IMR-90 (cell line): ENCODE data around the gene PINLYP. TPM values are rescaled to one million over a fixed set of nuclear protein-coding genes. Genes with fewer than 3 reads are reported as not detected.

ENCODE experiments used
- ATAC-seq: fragments of 200-7000 bp; cut with Tn5 transposase; 2 replicates; pipeline ENCODE4 v1.9.1; 2020; ENCODE audit warnings: low read depth, mild to moderate bottlenecking, moderate library complexity
- BruUV-seq: library from RNA; stranded (reverse); fragments of 400-500 nt; replicated peaks from 2 replicates; lab custom pipeline; 2021; lab: Mats Ljungman, UMichigan
- CTCF ChIA-PET: fragments of 300-600 bp; formaldehyde crosslinking; extraction: SDS; loops from one replicate; lab custom pipeline; 2021; ENCODE audit warnings: antibody characterized with exemption; lab: Yijun Ruan, JAX
- POLR2A ChIA-PET: fragments of 300-600 bp; sonication (Branson Sonifier 250); formaldehyde crosslinking; loops from one replicate; lab custom pipeline; 2022; ENCODE audit warnings: antibody characterized with exemption; ENCODE audit not compliant: unreplicated experiment; lab: Charles Lee
- DNase-seq: peaks from one replicate; pipeline ENCODE4 v3.0.0; 2013
- H2AFZ ChIP-seq: replicated peaks from 2 replicates; pipeline ENCODE3; 2013; ENCODE audit warnings: low read length, mild to moderate bottlenecking; ENCODE audit not compliant: poor library complexity
- H2AK5ac ChIP-seq: 2 replicates; pipeline ENCODE4 v1.6.1; 2013; ENCODE audit warnings: low read depth, low read length, inconsistent platforms
- H2AK9ac ChIP-seq: replicated peaks from 2 replicates; pipeline ENCODE3; 2013; ENCODE audit warnings: mild to moderate bottlenecking, low read depth, low read length, moderate library complexity; ENCODE audit not compliant: poor library complexity
- H2BK120ac ChIP-seq: 2 replicates; pipeline ENCODE4 v1.6.1; 2013; ENCODE audit warnings: low read depth, low read length, inconsistent platforms
- H2BK15ac ChIP-seq: 3 replicates; pipeline ENCODE4 v1.6.1; 2013; ENCODE audit warnings: low read depth, low read length, inconsistent platforms
- H2BK20ac ChIP-seq: 2 replicates; pipeline ENCODE4 v1.6.1; 2013; ENCODE audit warnings: low read depth, mild to moderate bottlenecking, inconsistent platforms, low read length, moderate library complexity
- H2BK5ac ChIP-seq: 2 replicates; pipeline ENCODE4 v1.6.1; 2013; ENCODE audit warnings: mild to moderate bottlenecking, low read depth, low read length, inconsistent platforms; ENCODE audit not compliant: poor library complexity, severe bottlenecking
- H3K14ac ChIP-seq: replicated peaks from 2 replicates; pipeline ENCODE4 v1.6.1; 2013; ENCODE audit warnings: low read depth, low read length, inconsistent platforms
- H3K18ac ChIP-seq: 2 replicates; pipeline ENCODE4 v1.6.1; 2013; ENCODE audit warnings: low read depth, low read length, control low read depth
- H3K23ac ChIP-seq: 2 replicates; pipeline ENCODE4 v1.6.1; 2013; ENCODE audit warnings: low read depth, low read length, inconsistent platforms
- H3K27ac ChIP-seq: 2 replicates; pipeline ENCODE4 v1.5.1; 2013; ENCODE audit warnings: mild to moderate bottlenecking, control low read depth, low read length; ENCODE audit not compliant: insufficient read depth
- H3K27me3 ChIP-seq: 2 replicates; pipeline ENCODE4 v1.6.1; 2013; ENCODE audit warnings: low read length; ENCODE audit not compliant: control insufficient read depth, insufficient read depth
- H3K36me3 ChIP-seq: 2 replicates; pipeline ENCODE4 v1.6.1; 2013; ENCODE audit warnings: low read length, mixed read lengths; ENCODE audit not compliant: control insufficient read depth, insufficient read depth
- H3K4ac ChIP-seq: 2 replicates; pipeline ENCODE4 v1.6.1; 2013; ENCODE audit warnings: low read depth, low read length, inconsistent platforms
- H3K4me1 ChIP-seq: 2 replicates; pipeline ENCODE4 v1.6.1; 2013; ENCODE audit warnings: low read length, mixed read lengths; ENCODE audit not compliant: control insufficient read depth, insufficient read depth
- H3K4me2 ChIP-seq: 2 replicates; pipeline ENCODE4 v1.6.1; 2013; ENCODE audit warnings: low read depth, mild to moderate bottlenecking, control low read depth, low read length, moderate library complexity
- H3K4me3 ChIP-seq: 2 replicates; pipeline ENCODE4 v1.5.1; 2013; ENCODE audit warnings: low read depth, mild to moderate bottlenecking, control low read depth, low read length, moderate library complexity; ENCODE audit not compliant: insufficient read depth
- H3K56ac ChIP-seq: 2 replicates; pipeline ENCODE4 v1.6.1; 2013; ENCODE audit warnings: low read length, inconsistent platforms; ENCODE audit not compliant: insufficient read depth; ENCODE audit errors: extremely low read depth
- H3K79me1 ChIP-seq, 2 experiments: 2 replicates each; pipeline ENCODE4 v1.6.1; 2013; ENCODE audit warnings: low read length in 2 of 2, inconsistent platforms in 1 of 2, low read depth in 1 of 2
- H3K9ac ChIP-seq: 2 replicates; pipeline ENCODE4 v1.6.1; 2013; ENCODE audit warnings: low read depth, low read length, control low read depth
- H3K9me1 ChIP-seq: 2 replicates; pipeline ENCODE4 v1.6.1; 2013; ENCODE audit warnings: low read length, inconsistent platforms; ENCODE audit not compliant: insufficient read depth
- H3K9me3 ChIP-seq: 2 replicates; pipeline ENCODE4 v1.6.1; 2013; ENCODE audit warnings: low read length; ENCODE audit not compliant: control insufficient read depth, insufficient read depth
- H4K20me1 ChIP-seq: 2 replicates; pipeline ENCODE4 v1.6.1; 2013; ENCODE audit warnings: low read length, inconsistent platforms; ENCODE audit not compliant: insufficient read depth
- H4K5ac ChIP-seq: 2 replicates; pipeline ENCODE4 v1.6.1; 2013; ENCODE audit warnings: mild to moderate bottlenecking, low read depth, low read length, control low read depth
- H4K8ac ChIP-seq, 2 experiments: 2 replicates each; pipeline ENCODE4 v1.6.1; 2013; ENCODE audit warnings: low read depth in 2 of 2, low read length in 2 of 2, control low read depth in 1 of 2, inconsistent platforms in 1 of 2
- H4K91ac ChIP-seq: 2 replicates; pipeline ENCODE4 v1.6.1; 2013; ENCODE audit warnings: low read depth, low read length, inconsistent platforms; ENCODE audit not compliant: insufficient read depth
- FOS ChIP-seq: fragments of 150-350 bp; IDR thresholded peaks from 2 replicates; pipeline ENCODE4 v1.6.1; 2016; ENCODE audit warnings: low read depth, low read length
- WGBS, 2 experiments: methylation state at CpG; one replicate each; pipeline versions ENCODE4 v1.1.5 to v1.1.7; 2013; ENCODE audit warnings: missing lambda C conversion rate in 2 of 2; ENCODE audit not compliant: insufficient read length in 1 of 2; ENCODE audit errors: extremely low coverage in 2 of 2; 5-methylcytosine and 5-hydroxymethylcytosine counted together
- dilution Hi-C: fragments of 300-500 bp; cut with HindIII; formaldehyde crosslinking; loops from one replicate; pipeline ENCODE4 v1.14.3; 2018; ENCODE audit warnings: low sequenced_read_pairs; ENCODE audit not compliant: unreplicated experiment
- in situ Hi-C: fragments of 300-500 bp; cut with MboI; formaldehyde crosslinking; loops from 3 replicates; pipeline ENCODE4 v1.14.3; 2019; ENCODE audit warnings: low sequenced_read_pairs, inconsistent platforms, mixed read lengths
- intact Hi-C: fragments of 100-400 bp; cut with micrococcal nuclease; formaldehyde crosslinking; loops from 2 replicates; pipeline ENCODE4 v1.10.0; 2022
- polyA plus RNA-seq, 3 experiments: library from polyadenylated mRNA; depleted of rRNA; stranded (reverse); fragments of >200 nt; gene quantifications; 2 replicates each; pipeline ENCODE4 v1.2.3, GENCODE V29; 2012; ENCODE audit warnings: low replicate concordance in 1 of 3
- total RNA-seq: library from RNA; depleted of rRNA; stranded (reverse); fragments of >200 nt; gene quantifications from 2 replicates; pipeline ENCODE4 v1.2.3, GENCODE V29; 2012

The PINLYP gene
- total and polyA plus RNA-seq, 2 of the 4 experiments (the other 2 are of a cell fraction) = 0.54 to 1.4 TPM

DNA sequence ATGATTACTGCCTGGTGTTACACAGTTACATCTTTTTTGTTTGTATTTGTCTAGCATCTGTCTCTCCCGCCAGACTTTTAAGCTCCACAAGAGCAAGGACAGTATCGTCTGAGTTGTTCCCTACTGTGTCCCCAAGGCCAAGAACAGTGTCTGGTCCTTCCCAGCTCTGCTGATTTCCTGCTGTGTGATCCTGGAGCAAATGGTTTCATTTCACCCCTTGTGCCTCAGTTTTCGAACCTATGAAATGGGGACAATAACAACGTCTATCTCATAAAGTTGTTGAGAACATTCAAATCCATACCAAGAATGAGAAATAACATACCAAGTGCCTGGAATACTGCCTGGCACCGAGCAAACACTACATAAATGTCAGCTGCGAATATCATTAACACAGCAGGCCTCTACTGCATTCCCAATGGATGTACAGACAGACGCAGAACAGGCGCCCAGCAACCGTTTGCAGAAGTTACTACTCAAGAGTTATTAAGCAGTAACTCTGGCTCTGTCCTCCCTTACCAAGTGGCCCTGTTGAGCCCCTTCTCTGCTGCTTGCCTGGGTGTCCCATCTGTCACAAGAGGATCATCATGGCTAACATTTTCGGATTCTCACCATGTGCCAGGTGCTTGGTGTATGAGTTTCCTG, 11.7 kb upstream of the PINLYP start:
- H3K9me1 ChIP-seq = peaks cover 29% of the 10 kb centered on the region
- no peak overlapping the region for H3K18ac ChIP-seq
- peak overlapping the region; percentile 63 for H3K14ac ChIP-seq
- no peak overlapping the region for H2BK120ac ChIP-seq
- H2BK5ac ChIP-seq = no peak overlapping the region
- H4K20me1 ChIP-seq = peaks cover 6% of the 10 kb centered on the region; the same call in 1 of the 2 replicates
- 98% methylated on average over 5 of the region's 10 CpGs; no CpG with 5 or more reads in 1 of the 2 experiments for WGBS, 2 experiments
- ATAC-seq (no peak), DNase-seq (no peak)
- no peak overlapping the region for H2AFZ ChIP-seq
- H4K91ac ChIP-seq = no peak overlapping the region
- dilution Hi-C loops (no loop called here), in situ Hi-C loops (no loop called here), intact Hi-C loops (no loop called here)
- ChIA-PET CTCF (no interaction called here), POLR2A (no interaction called here)
- H3K4ac ChIP-seq = no peak overlapping the region; the same call in 1 of the 2 replicates
- 0 out of 2 replicates have a peak overlapping the region, but pooled peaks have one; percentile 11 for H3K23ac ChIP-seq
- no peak overlapping the region for H4K5ac ChIP-seq
- H3K27ac ChIP-seq = no peak overlapping the region
- peak overlapping the region; percentile 62; the same call in 1 of the 2 replicates for H2BK20ac ChIP-seq
- peak overlapping the region in 1 of 2 experiments; percentile 21; a peak in 1 of 4 replicates for H4K8ac ChIP-seq
- H2BK15ac ChIP-seq = no peak overlapping the region
- no peak overlapping the region for H2AK9ac ChIP-seq
- BruUV-seq = no TSS peak
- H3K9ac ChIP-seq = no peak overlapping the region
- H3K79me1 ChIP-seq = peaks cover 22 to 60% of the 10 kb centered on the region in 2 experiments; a peak in 3 of 4 replicates
- no peak overlapping the region for H3K56ac ChIP-seq
- H3K4me1 ChIP-seq = peaks cover 3% of the 10 kb centered on the region; the same call in 1 of the 2 replicates
- H3K27me3 ChIP-seq = no peaks in the 10 kb centered on the region
- H2AK5ac ChIP-seq = peak overlapping the region; percentile 92; the same call in 1 of the 2 replicates
- no peak for TF ChIP-seq FOS
- H3K4me3 ChIP-seq = no peak overlapping the region
- peaks cover 9% of the 10 kb centered on the region for H3K36me3 ChIP-seq
- H3K4me2 ChIP-seq = no peak overlapping the region
- no peaks in the 10 kb centered on the region for H3K9me3 ChIP-seq
